ENCODE results near the gene REM1.
"Not testable (repeated sequence)": the region's sequence is repeated elsewhere in the genome, so short reads cannot be mapped to it uniquely, and the experiment has no call there.

Gene REM1

DNA sequence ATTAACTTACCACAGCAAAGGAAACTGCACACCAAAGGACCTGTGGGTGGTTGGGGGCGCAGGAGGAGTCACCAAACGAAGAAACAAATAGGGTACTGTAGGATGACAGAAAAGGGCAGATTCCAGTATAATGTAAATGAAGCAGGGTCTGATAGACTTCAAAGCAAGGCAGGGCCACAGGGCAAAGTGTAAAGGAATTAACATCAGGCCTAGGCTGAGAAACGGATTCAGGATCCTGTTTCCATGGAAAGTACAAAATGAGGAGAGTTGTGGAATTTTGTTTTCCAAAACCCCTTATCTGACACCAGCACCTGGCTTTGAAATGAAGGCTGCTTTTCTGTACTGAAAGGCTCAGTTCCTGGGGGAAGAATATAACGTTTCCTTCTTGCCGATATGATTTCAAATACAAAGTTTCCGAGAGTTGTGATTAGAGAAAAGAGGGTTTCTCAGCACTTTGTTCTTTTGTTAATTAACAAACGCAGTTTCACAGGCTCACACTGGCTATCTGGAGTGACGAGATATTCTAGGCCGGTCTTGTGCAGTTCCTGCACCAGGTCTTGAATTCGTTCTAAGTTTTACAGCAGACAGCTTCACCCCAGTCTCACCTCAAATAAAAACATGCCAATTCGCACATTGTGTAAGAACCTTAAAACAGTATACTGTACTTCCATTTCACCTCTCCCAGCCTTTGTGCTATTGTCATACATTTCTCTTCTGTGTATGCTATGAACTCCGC lies 28.8 kb upstream of the REM1 start:
- no peak for DNase-seq (ENCODE audit: low read depth)
- TF ChIP-seq, protein P1, sequence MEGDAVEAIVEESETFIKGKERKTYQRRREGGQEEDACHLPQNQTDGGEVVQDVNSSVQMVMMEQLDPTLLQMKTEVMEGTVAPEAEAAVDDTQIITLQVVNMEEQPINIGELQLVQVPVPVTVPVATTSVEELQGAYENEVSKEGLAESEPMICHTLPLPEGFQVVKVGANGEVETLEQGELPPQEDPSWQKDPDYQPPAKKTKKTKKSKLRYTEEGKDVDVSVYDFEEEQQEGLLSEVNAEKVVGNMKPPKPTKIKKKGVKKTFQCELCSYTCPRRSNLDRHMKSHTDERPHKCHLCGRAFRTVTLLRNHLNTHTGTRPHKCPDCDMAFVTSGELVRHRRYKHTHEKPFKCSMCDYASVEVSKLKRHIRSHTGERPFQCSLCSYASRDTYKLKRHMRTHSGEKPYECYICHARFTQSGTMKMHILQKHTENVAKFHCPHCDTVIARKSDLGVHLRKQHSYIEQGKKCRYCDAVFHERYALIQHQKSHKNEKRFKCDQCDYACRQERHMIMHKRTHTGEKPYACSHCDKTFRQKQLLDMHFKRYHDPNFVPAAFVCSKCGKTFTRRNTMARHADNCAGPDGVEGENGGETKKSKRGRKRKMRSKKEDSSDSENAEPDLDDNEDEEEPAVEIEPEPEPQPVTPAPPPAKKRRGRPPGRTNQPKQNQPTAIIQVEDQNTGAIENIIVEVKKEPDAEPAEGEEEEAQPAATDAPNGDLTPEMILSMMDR (IDR thresholded peaks at IDR 0.05; ENCODE audit: low read depth, low read length): no peak
- TF ChIP-seq POLR2A (IDR thresholded peaks at IDR 0.05; ENCODE audit: extremely low read depth, insufficient read length): no peak
- TF ChIP-seq, protein P2, sequence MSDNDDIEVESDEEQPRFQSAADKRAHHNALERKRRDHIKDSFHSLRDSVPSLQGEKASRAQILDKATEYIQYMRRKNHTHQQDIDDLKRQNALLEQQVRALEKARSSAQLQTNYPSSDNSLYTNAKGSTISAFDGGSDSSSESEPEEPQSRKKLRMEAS (IDR thresholded peaks at IDR 0.05; ENCODE audit: low read depth, low read length): no peak
- TF ChIP-seq MYC (IDR thresholded peaks at IDR 0.05; ENCODE audit: low read depth, low read length): no peak
- H3K4me3 ChIP-seq (ENCODE audit: low read depth, low read length): no peak overlapping the region

DNA sequence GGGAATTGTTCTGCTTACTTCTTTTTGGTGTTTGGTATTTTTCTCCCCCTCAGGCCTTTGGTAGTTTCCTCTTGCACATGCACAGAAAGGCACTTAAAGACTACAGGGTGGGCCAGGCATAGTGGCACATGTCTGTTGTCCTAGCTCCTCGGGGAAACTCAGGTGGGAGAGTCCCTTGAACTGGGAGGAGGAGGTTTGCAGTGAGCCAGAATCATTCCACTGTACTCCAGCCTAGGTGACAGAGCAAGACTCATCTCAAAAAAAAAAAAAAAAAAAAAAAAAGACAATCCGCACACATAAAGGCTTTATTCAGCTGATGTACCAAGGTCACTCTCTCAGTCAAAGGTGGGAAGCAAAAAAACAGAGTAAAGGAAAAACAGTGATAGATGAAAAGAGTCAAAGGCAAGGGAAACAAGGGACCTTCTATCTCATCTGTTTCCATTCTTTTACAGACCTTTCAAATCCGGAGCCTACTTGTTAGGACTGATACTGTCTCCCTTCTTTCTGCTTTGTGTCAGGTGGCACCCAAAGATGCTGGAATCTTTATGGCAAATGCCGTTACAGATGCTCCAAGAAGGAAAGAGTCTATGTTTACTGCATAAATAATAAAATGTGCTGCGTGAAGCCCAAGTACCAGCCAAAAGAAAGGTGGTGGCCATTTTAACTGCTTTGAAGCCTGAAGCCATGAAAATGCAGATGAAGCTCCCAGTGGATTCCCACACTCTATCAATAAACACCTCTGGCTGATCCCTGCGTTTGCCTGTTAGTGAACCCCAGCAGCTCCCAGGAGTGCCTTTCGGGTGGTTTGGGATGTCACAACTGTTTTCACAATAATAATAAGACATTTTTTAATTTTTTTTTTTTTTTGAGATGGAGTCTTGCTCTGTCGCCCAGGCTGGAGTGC lies 25.3 kb upstream of the REM1 start:
- H3K4me3 ChIP-seq (ENCODE audit: low read depth, low read length): no peak overlapping the region
- TF ChIP-seq POLR2A (IDR thresholded peaks at IDR 0.05; ENCODE audit: extremely low read depth, insufficient read length) (no peak), MYC (IDR thresholded peaks at IDR 0.05; ENCODE audit: low read depth, low read length) (no peak)
- TF ChIP-seq, protein P1 (IDR thresholded peaks at IDR 0.05; ENCODE audit: low read depth, low read length): no peak
- TF ChIP-seq, protein P2 (IDR thresholded peaks at IDR 0.05; ENCODE audit: low read depth, low read length): no peak
- no peak for DNase-seq (ENCODE audit: low read depth)

DNA sequence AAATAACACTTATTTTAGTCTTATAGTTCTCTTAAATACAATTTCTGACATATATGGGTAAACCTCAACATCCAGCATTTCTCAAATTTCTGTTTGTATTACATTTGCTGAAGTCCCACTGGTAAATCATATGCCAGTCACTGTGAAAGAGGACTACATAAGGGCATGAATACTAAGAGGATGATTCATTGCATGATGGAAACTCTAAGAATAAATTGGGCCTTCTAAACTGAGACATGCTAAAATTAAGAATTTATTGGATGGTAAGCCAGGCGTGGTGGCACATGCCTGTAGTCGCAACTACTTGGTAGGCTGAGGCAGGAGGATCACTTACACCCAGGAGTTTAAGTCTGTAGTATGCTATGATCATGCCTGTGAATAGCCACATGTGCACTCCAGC lies 22.5 kb upstream of the REM1 start:
- DNase-seq (ENCODE audit: low read depth): no peak
- no peak overlapping the region for H3K4me3 ChIP-seq (ENCODE audit: low read depth, low read length)
- TF ChIP-seq, protein P1 (IDR thresholded peaks at IDR 0.05; ENCODE audit: low read depth, low read length): no peak
- TF ChIP-seq POLR2A (IDR thresholded peaks at IDR 0.05; ENCODE audit: extremely low read depth, insufficient read length): no peak
- no peak for TF ChIP-seq MYC (IDR thresholded peaks at IDR 0.05; ENCODE audit: low read depth, low read length)
- TF ChIP-seq, protein P2 (IDR thresholded peaks at IDR 0.05; ENCODE audit: low read depth, low read length): no peak

DNA sequence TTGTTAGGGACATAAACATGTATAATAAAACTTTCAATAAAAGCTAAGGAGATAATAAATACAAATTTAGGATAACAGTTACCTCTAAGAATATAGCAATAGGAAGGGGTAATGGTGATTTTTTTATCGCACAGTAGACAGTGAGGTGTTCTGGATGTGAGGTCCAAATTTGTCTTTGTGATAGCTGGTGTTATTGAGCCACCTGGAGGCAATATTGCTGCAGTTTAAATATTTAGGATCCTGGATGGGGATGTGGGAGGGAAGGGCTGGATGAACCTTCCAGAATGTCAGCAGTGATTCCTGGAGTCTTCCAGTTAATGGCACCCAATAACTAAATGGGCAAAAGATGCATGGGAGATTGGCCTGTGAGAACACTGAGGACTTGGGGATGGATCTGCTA lies 20.7 kb upstream of the REM1 start:
- H3K4me3 ChIP-seq (ENCODE audit: low read depth, low read length): no peak overlapping the region
- no peak for DNase-seq (ENCODE audit: low read depth)
- TF ChIP-seq MYC (IDR thresholded peaks at IDR 0.05; ENCODE audit: low read depth, low read length) (no peak), POLR2A (IDR thresholded peaks at IDR 0.05; ENCODE audit: extremely low read depth, insufficient read length) (no peak)
- TF ChIP-seq, protein P1 (IDR thresholded peaks at IDR 0.05; ENCODE audit: low read depth, low read length): no peak
- TF ChIP-seq, protein P2 (IDR thresholded peaks at IDR 0.05; ENCODE audit: low read depth, low read length): no peak

DNA sequence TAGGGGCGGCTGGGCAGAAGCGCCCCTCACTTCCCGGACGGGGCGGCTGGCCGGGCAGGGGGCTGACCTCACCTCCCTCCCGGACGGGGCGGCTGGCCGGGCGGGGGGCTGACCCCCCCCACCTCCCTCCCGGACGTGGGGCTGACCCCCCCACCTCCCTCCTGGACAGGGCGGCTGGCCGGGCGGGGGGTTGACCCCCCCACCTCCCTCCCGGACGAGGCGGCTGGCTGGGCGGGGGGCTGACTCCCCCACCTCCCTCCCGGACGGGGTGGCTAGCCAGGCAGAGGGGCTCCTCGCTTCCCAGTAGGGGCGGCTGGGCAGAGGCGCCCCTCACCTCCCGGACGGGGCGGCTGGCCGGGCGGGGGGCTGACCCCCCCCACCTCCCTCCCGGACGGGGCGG lies 4.1 kb upstream of the REM1 start:
- not testable (repeated sequence) for DNase-seq (ENCODE audit: low read depth); H3K4me3 ChIP-seq (ENCODE audit: low read depth, low read length)

Measured in NB4 (cell line).